H1 (cell line): ENCODE measurements around the gene ANXA2.

Experiments
- CTCF ChIP-seq, 3 experiments: IDR thresholded peaks; 1 replicate in 2 of 3; 2 replicates in 1 of 3; pipeline versions ENCODE4 v1.5.1 to v1.6.1; 2011; ENCODE audit warnings: low read length in 3 of 3, mild to moderate bottlenecking in 3 of 3, inconsistent platforms in 2 of 3, low read depth in 1 of 3, moderate library complexity in 1 of 3; ENCODE audit not compliant: insufficient read depth in 1 of 3; ENCODE audit errors: control extremely low read depth in 1 of 3
- EZH2 ChIP-seq: fragments of 200-600 bp; sonication (generic); IDR thresholded peaks from 2 replicates; pipeline ENCODE4 v1.7.1; 2012; ENCODE audit warnings: low read depth, mild to moderate bottlenecking, moderate library complexity, low read length, inconsistent platforms; ENCODE audit not compliant: severe bottlenecking
- HDAC6 ChIP-seq: IDR thresholded peaks from one replicate; pipeline ENCODE4 v1.7.1; 2012; ENCODE audit warnings: low read depth, mild to moderate bottlenecking, inconsistent platforms, low read length, moderate library complexity
- NRF1 ChIP-seq: IDR thresholded peaks from 2 replicates; pipeline ENCODE4 v1.6.1; 2011; ENCODE audit warnings: mild to moderate bottlenecking, low read depth, low read length, improper control_type of control experiment
- PHF8 ChIP-seq: fragments of 200-600 bp; sonication (generic); conservative IDR thresholded peaks from 2 replicates; pipeline ENCODE4 v1.7.1; 2012; ENCODE audit warnings: low read depth, mild to moderate bottlenecking, inconsistent platforms, low read length, moderate library complexity
- POLR2A ChIP-seq, 2 experiments: IDR thresholded peaks; 1 replicate in 1 of 2; 2 replicates in 1 of 2; pipeline ENCODE4 v1.6.1; 2011; ENCODE audit warnings: low read depth in 2 of 2, low read length in 2 of 2, mild to moderate bottlenecking in 2 of 2; ENCODE audit errors: control extremely low read depth in 1 of 2
- SIN3A ChIP-seq, 2 experiments: IDR thresholded peaks in 1 of 2; conservative IDR thresholded peaks in 1 of 2; 2 replicates each; pipeline ENCODE4 v1.6.1; 2011 to 2012; ENCODE audit warnings: low read length in 2 of 2, improper control_type of control experiment in 1 of 2, low read depth in 1 of 2, mild to moderate bottlenecking in 1 of 2
- SP4 ChIP-seq: IDR thresholded peaks from 2 replicates; pipeline ENCODE4 v1.6.1; 2012; ENCODE audit warnings: low read length, inconsistent platforms
- SUZ12 ChIP-seq: fragments of 200-600 bp; sonication (generic); IDR thresholded peaks from 2 replicates; pipeline ENCODE4 v1.6.1; 2012; ENCODE audit warnings: mild to moderate bottlenecking, inconsistent platforms, low read length, moderate library complexity, mixed read lengths
- TF ChIP-seq, protein P1 (sequence below): IDR thresholded peaks from 2 replicates; pipeline ENCODE4 v1.6.1; 2012; ENCODE audit warnings: inconsistent platforms

- TF ChIP-seq EZH2, result no peak
- TF ChIP-seq SIN3A (conservative IDR thresholded peaks at IDR 0.05 in 1 of 2, IDR thresholded peaks at IDR 0.05 in 1 of 2; ENCODE audit: low read depth in 1 of 2, low read length in 2 of 2), result no peak
- no peak for TF ChIP-seq POLR2A (IDR thresholded peaks at IDR 0.05; ENCODE audit: control extremely low read depth in 1 of 2, low read depth in 2 of 2, low read length in 2 of 2)
- TF ChIP-seq SUZ12, result no peak
- no peak for TF ChIP-seq CTCF (IDR thresholded peaks at IDR 0.05; ENCODE audit: control extremely low read depth in 1 of 3, insufficient read depth in 1 of 3, low read depth in 1 of 3, low read length in 3 of 3)
- no peak for TF ChIP-seq NRF1
- no peak for TF ChIP-seq PHF8
- TF ChIP-seq, protein P1, sequence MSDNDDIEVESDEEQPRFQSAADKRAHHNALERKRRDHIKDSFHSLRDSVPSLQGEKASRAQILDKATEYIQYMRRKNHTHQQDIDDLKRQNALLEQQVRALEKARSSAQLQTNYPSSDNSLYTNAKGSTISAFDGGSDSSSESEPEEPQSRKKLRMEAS, result no peak
- TF ChIP-seq HDAC6, result no peak
- no peak for TF ChIP-seq SP4
Measured at GRCh38 chr15:60441331-60441730, 43.5 kb upstream of the ANXA2 start.
